MM.1S (cell line): ENCODE measurements around the gene NLK.

Experiments used
- CTCF ChIP-seq: fragments of 300-600 bp; sonication (generic); IDR thresholded peaks from 2 replicates; pipeline ENCODE4 v1.5.1; 2016; ENCODE audit warnings: antibody characterized with exemption, low read length, mixed read lengths
- EZH2 ChIP-seq: fragments of 300-600 bp; sonication (generic); optimal IDR thresholded peaks from 2 replicates; pipeline ENCODE3; 2017; ENCODE audit warnings: low read depth, mild to moderate bottlenecking, antibody characterized with exemption, low read length, mixed read lengths

- TF ChIP-seq CTCF, result no peak
- no peak for TF ChIP-seq EZH2
Observed at GRCh38 chr17:28189667-28190066, 147.2 kb downstream of the NLK start.
